Neural cell (in vitro differentiated cells): Measurements from ENCODE around the gene UTP18. TPM values are rescaled to one million over a fixed set of nuclear protein-coding genes. Genes with fewer than 3 reads are reported as not detected.

Experiments
- H2AFZ ChIP-seq: fragments of 200-600, 300-800 bp; sonication (generic), shearing (Covaris generic); 2 replicates; pipeline ENCODE4 v1.6.0; 2014; ENCODE audit warnings: low read depth, mild to moderate bottlenecking, antibody characterized with exemption, low read length, moderate library complexity
- H3F3A ChIP-seq: fragments of 200-600 bp; shearing (Covaris generic); 2 replicates; pipeline ENCODE4 v1.6.1; 2016; ENCODE audit warnings: mild to moderate bottlenecking, moderate library complexity, mixed read lengths, antibody characterized with exemption, low read length; ENCODE audit not compliant: insufficient read depth, poor library complexity, severe bottlenecking
- H3K27ac ChIP-seq: fragments of 200-600, 300-800 bp; sonication (generic), shearing (Covaris generic); 2 replicates; pipeline ENCODE4 v1.5.1; 2014; ENCODE audit warnings: mild to moderate bottlenecking, low read length, moderate library complexity
- H3K27me3 ChIP-seq: fragments of 300-800, 200-600 bp; sonication (generic), shearing (Covaris generic); 2 replicates; pipeline ENCODE4 v1.6.0; 2014; ENCODE audit warnings: mild to moderate bottlenecking, low read depth, low read length, moderate library complexity; ENCODE audit not compliant: insufficient read depth
- H3K36me3 ChIP-seq: fragments of 300-800, 200-600 bp; sonication (generic), shearing (Covaris generic); 2 replicates; pipeline ENCODE4 v1.5.1; 2014; ENCODE audit warnings: mild to moderate bottlenecking, antibody characterized with exemption, low read length, moderate library complexity; ENCODE audit not compliant: insufficient read depth
- H3K4me2 ChIP-seq: fragments of 300-800, 200-600 bp; sonication (generic), shearing (Covaris generic); 2 replicates; pipeline ENCODE4 v1.6.0; 2014; ENCODE audit warnings: mild to moderate bottlenecking, low read length
- H3K4me3 ChIP-seq: fragments of 300-800, 200-600 bp; sonication (generic), shearing (Covaris generic); 2 replicates; pipeline ENCODE4 v1.5.1; 2014; ENCODE audit warnings: mild to moderate bottlenecking, low read length, moderate library complexity
- H3K79me2 ChIP-seq: fragments of 200-600 bp; shearing (Covaris generic); replicated peaks from 2 replicates; pipeline ENCODE4 v1.6.0; 2014; ENCODE audit warnings: mild to moderate bottlenecking, low read length, moderate library complexity; ENCODE audit not compliant: insufficient read depth
- H3K9ac ChIP-seq: fragments of 300-800, 200-600 bp; sonication (generic), shearing (Covaris generic); 2 replicates; pipeline ENCODE4 v1.6.1; 2016; ENCODE audit warnings: mild to moderate bottlenecking, low read length, mixed read lengths
- H3K9me2 ChIP-seq: fragments of 200-600 bp; shearing (Covaris generic); 2 replicates; pipeline ENCODE4 v1.6.1; 2016; ENCODE audit warnings: mild to moderate bottlenecking, low read length, mixed read lengths; ENCODE audit not compliant: insufficient read depth
- H3K9me3 ChIP-seq: fragments of 200-600, 300-800 bp; sonication (generic), shearing (Covaris generic); 2 replicates; pipeline ENCODE4 v1.6.1; 2016; ENCODE audit warnings: mild to moderate bottlenecking, mixed run types, low read length, moderate library complexity, mixed read lengths
- H4K20me1 ChIP-seq: fragments of 200-600 bp; shearing (Covaris generic); 2 replicates; pipeline ENCODE4 v1.6.1; 2016; ENCODE audit warnings: mild to moderate bottlenecking, mixed run types; ENCODE audit not compliant: insufficient read depth
- EP300 ChIP-seq: fragments of 450-650 bp; conservative IDR thresholded peaks from 2 replicates; pipeline ENCODE4 v1.6.1; 2014; ENCODE audit warnings: antibody characterized with exemption, mild to moderate bottlenecking, moderate library complexity; ENCODE audit not compliant: poor library complexity, severe bottlenecking
- EZH2 ChIP-seq: fragments of 200-600, 300-800 bp; shearing (Covaris generic), sonication (generic); IDR thresholded peaks from 2 replicates; pipeline ENCODE4 v1.6.1; 2014; ENCODE audit warnings: antibody characterized with exemption, low read length, borderline replicate concordance, mild to moderate bottlenecking; ENCODE audit not compliant: insufficient read depth, poor library complexity, severe bottlenecking
- MXI1 ChIP-seq: fragments of 450-650 bp; conservative IDR thresholded peaks from 2 replicates; pipeline ENCODE4 v1.6.1; 2014; ENCODE audit warnings: antibody characterized with exemption, mild to moderate bottlenecking; ENCODE audit not compliant: poor library complexity, severe bottlenecking
- POLR2AphosphoS5 ChIP-seq: IDR thresholded peaks from 2 replicates; pipeline ENCODE4 v1.6.1; 2012
- RAD21 ChIP-seq: fragments of 450-650 bp; conservative IDR thresholded peaks from 2 replicates; pipeline ENCODE4 v1.6.1; 2014; ENCODE audit warnings: antibody characterized with exemption, mild to moderate bottlenecking, moderate library complexity
- SMC3 ChIP-seq: fragments of 450-650 bp; conservative IDR thresholded peaks from 2 replicates; pipeline ENCODE4 v1.6.1; 2014; ENCODE audit warnings: antibody characterized with exemption, mild to moderate bottlenecking, moderate library complexity; ENCODE audit not compliant: poor library complexity
- TAF1 ChIP-seq: IDR thresholded peaks from 2 replicates; pipeline ENCODE4 v1.6.1; 2012; ENCODE audit warnings: low read depth
- polyA plus RNA-seq: library from polyadenylated mRNA; depleted of rRNA; stranded (reverse); fragments of >200 nt; gene quantifications from 2 replicates; pipeline ENCODE4 v1.2.3, GENCODE V29; 2014
- TF ChIP-seq, protein P1 (sequence below): IDR thresholded peaks from 2 replicates; pipeline ENCODE4 v1.6.1; 2012; ENCODE audit warnings: borderline replicate concordance
- TF ChIP-seq, protein P2 (sequence below): fragments of 450-650 bp; IDR thresholded peaks from 2 replicates; pipeline ENCODE4 v1.5.1; 2014; ENCODE audit warnings: antibody characterized with exemption, mild to moderate bottlenecking, moderate library complexity; ENCODE audit not compliant: poor library complexity, severe bottlenecking

The UTP18 gene
- polyA plus RNA-seq, 1 donor from 2014 or later: 52.1 TPM

DNA sequence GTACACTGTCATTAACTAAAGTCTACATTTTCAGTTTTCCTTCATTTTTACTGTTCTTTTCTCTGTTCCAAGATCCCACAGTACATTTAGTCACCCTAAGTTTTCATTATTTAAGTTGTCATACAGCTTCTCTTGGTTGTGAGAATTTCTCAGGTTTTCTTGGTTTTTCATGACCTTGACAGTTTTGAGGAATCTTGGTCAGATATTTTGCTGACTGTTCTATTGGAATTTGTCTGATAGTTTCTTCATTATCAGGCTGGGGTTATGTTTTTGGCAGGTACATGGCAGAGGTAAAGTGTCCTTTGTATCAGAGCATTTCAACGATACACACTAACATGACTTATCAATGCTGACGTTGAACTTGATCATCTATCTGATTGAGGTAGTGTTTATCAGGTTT, 20.1 kb upstream of the UTP18 start:
- Histone ChIP-seq H3K79me2 (peaks cover 28% of the 10 kb centered on the region), H3F3A (no peaks in the 10 kb centered on the region), H3K27me3 (no peaks in the 10 kb centered on the region), H3K9ac (no peak overlapping the region), H2AFZ (no peak overlapping the region), H3K27ac (no peak overlapping the region), H3K9me3 (no peaks in the 10 kb centered on the region), H3K4me3 (no peak overlapping the region), H4K20me1 (no peaks in the 10 kb centered on the region), H3K9me2 (no peaks in the 10 kb centered on the region), H3K36me3 (no peaks in the 10 kb centered on the region), H3K4me2 (no peak overlapping the region)
- no peak for TF ChIP-seq MXI1
- TF ChIP-seq EZH2: no peak
- TF ChIP-seq POLR2AphosphoS5: no peak
- TF ChIP-seq RAD21: no peak
- TF ChIP-seq, protein P1, sequence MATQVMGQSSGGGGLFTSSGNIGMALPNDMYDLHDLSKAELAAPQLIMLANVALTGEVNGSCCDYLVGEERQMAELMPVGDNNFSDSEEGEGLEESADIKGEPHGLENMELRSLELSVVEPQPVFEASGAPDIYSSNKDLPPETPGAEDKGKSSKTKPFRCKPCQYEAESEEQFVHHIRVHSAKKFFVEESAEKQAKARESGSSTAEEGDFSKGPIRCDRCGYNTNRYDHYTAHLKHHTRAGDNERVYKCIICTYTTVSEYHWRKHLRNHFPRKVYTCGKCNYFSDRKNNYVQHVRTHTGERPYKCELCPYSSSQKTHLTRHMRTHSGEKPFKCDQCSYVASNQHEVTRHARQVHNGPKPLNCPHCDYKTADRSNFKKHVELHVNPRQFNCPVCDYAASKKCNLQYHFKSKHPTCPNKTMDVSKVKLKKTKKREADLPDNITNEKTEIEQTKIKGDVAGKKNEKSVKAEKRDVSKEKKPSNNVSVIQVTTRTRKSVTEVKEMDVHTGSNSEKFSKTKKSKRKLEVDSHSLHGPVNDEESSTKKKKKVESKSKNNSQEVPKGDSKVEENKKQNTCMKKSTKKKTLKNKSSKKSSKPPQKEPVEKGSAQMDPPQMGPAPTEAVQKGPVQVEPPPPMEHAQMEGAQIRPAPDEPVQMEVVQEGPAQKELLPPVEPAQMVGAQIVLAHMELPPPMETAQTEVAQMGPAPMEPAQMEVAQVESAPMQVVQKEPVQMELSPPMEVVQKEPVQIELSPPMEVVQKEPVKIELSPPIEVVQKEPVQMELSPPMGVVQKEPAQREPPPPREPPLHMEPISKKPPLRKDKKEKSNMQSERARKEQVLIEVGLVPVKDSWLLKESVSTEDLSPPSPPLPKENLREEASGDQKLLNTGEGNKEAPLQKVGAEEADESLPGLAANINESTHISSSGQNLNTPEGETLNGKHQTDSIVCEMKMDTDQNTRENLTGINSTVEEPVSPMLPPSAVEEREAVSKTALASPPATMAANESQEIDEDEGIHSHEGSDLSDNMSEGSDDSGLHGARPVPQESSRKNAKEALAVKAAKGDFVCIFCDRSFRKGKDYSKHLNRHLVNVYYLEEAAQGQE: no peak
- TF ChIP-seq TAF1: no peak
- no peak for TF ChIP-seq SMC3
- TF ChIP-seq, protein P2, sequence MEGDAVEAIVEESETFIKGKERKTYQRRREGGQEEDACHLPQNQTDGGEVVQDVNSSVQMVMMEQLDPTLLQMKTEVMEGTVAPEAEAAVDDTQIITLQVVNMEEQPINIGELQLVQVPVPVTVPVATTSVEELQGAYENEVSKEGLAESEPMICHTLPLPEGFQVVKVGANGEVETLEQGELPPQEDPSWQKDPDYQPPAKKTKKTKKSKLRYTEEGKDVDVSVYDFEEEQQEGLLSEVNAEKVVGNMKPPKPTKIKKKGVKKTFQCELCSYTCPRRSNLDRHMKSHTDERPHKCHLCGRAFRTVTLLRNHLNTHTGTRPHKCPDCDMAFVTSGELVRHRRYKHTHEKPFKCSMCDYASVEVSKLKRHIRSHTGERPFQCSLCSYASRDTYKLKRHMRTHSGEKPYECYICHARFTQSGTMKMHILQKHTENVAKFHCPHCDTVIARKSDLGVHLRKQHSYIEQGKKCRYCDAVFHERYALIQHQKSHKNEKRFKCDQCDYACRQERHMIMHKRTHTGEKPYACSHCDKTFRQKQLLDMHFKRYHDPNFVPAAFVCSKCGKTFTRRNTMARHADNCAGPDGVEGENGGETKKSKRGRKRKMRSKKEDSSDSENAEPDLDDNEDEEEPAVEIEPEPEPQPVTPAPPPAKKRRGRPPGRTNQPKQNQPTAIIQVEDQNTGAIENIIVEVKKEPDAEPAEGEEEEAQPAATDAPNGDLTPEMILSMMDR: no peak

DNA sequence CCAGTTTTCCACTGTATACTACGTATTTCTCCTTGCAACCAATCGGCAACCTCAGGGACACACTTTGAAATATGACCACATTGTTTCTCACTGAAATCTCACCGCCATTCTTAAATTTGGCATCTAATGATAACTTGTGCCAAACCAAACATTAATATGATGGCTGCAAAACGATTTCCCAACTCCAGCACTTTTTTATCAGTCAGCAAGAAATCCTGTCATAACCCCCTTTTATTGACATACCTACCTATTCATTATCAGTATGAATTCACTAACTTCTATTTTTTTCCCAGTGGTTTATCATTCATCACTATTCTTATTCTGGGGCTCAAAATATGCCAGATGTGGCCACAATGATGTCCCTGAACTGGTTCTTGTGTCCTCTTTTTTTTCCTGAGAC, 16.3 kb upstream of the UTP18 start:
- no peaks in the 10 kb centered on the region for H3K9me2 ChIP-seq
- no peak overlapping the region for H3K9ac ChIP-seq
- H3F3A ChIP-seq: no peaks in the 10 kb centered on the region
- no peak overlapping the region for H2AFZ ChIP-seq
- H3K36me3 ChIP-seq: no peaks in the 10 kb centered on the region
- H3K27me3 ChIP-seq: no peaks in the 10 kb centered on the region
- H3K9me3 ChIP-seq: no peaks in the 10 kb centered on the region
- no peak overlapping the region for H3K27ac ChIP-seq
- H3K79me2 ChIP-seq: peaks cover 13% of the 10 kb centered on the region
- TF ChIP-seq SMC3 (no peak), RAD21 (no peak), MXI1 (no peak), POLR2AphosphoS5 (no peak), EP300 (no peak), TAF1 (no peak), EZH2 (no peak)
- TF ChIP-seq, protein P1: no peak
- TF ChIP-seq, protein P2: no peak
- H3K4me3 ChIP-seq: no peak overlapping the region
- no peak overlapping the region for H3K4me2 ChIP-seq
- no peaks in the 10 kb centered on the region for H4K20me1 ChIP-seq
